ENCODE results near the gene THUMPD3.
A peak's percentile ranks its signal among the peaks of the same experiment; 100 is the strongest.

THUMPD3 gene, protein sequence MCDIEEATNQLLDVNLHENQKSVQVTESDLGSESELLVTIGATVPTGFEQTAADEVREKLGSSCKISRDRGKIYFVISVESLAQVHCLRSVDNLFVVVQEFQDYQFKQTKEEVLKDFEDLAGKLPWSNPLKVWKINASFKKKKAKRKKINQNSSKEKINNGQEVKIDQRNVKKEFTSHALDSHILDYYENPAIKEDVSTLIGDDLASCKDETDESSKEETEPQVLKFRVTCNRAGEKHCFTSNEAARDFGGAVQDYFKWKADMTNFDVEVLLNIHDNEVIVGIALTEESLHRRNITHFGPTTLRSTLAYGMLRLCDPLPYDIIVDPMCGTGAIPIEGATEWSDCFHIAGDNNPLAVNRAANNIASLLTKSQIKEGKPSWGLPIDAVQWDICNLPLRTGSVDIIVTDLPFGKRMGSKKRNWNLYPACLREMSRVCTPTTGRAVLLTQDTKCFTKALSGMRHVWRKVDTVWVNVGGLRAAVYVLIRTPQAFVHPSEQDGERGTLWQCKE

DNA sequence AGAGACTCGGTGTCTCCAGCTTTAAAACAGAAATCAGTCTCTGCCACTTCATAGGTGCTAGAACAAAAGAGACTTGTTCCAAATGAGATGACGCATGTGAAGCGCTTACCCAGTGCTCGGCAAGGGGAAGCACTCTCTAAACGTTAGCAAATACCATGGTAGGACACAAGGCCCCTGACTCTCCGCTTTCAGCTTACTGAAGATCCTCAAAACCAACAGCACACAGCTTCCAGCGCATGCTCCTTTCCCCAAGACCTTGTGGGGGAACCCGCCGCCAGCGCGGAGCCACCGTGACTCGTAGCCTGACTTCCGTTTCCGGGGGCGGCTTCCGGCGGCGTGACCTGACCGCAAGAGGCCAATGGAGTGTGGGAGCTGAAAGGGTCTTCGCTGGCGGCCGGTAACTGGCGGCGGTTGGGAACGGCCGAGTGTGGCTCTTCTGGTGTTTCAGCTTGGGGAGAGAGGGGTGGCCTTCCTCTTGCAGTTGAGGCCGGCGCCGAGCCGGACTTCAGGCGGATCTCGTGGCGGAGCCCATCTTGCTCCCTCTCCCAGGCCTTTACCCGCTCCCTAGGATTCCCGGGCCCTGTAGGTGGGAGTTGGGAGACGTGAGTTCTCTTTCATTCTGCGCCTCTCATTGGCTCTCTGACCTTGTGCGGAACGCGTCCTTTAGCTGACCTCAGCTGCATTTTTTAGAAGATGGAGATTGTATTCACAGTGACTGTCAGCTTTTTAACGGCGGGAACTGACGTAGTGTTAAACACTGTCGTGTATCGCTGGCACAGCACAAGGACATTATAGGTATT, at the start of gene THUMPD3:
Gene THUMPD3, plus strand, starts transcription at position 324 of the 800 bp plus-strand sequence. CDS start 2,015 bp downstream, outside the sequence.
- DNase-seq, result peak; percentile 80

DNA sequence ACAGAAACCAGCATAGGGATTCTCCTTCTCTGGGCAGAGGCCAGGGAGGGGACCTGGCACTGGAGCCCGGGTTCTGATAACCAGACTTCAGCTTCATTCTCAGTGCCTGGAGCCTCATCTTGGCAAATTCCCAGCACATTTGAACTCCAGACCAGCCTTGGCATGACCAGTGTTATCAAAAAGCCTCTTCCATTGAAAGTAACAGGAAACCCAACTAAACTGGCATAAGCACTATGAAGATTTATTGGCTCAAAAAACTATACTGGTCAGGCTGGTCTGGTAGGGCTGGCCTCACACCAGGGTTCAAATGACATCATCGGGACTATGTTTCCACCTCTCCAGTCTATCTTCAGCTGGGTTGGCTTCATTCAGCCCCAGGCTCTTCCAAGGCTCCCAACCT, 48.1 kb upstream of the THUMPD3 start:
- no peak for DNase-seq

DNA sequence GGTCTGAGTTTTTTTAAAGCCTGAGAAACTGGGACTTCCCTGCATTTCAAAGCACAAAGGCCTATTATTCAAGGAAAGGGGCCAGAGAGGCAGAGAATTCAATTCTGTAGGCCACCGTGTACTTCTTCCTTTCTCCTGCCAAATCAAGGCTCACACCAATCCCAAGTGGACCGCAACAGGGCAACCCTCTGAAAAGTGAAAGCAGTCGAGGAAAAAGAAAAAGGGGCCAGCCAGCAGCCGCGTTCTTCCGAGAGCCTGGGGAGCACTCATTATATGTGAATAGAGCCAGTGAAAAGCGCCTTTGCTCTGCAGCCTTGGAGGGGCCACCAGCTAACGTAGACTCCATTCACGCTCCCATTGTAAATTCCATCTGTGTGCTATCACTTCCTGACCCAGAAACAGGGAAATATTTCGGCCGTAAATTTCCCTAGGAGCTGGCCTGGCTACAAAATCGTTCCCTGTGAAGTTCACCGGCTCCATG, 45.9 kb upstream of the THUMPD3 start:
- no peak for DNase-seq

DNA sequence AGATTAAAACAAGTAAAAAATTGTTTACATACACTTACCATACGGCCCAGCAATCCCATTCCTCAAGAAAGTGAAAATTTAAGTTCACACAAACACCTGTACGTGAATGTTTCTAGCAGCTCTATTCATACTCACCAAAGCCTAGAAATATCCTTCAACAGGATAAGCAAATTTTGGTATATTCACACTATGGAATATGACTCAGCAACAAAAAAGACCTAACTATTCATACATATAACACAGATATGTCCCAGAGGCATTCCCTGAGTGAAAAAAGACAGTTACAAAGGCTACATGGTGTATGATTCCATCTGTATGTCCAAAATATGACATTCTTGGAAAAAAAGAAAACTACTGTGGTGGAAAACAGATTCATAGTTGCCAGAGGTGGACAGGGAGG, 40.1 kb upstream of the THUMPD3 start:
- no peak for DNase-seq

DNA sequence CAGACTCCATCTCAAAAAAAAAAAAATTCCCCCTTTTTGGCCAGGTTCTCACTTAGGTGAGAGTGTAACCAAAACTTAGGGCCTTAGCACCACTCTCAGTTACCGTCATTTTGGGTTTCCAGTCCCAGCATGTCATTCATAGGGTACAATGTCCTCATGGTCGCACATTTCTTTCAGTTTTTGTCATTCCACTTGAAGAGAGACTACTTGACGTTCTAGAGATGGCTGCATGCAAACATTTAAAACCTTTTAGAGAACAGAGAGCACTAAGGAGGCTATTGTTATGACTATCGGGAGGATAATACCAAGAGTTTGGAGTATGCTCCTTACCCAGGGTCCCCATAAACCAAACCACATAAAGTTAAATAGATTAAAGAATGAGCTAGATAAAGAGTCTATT, 37.9 kb upstream of the THUMPD3 start:
- DNase-seq, result no peak

DNA sequence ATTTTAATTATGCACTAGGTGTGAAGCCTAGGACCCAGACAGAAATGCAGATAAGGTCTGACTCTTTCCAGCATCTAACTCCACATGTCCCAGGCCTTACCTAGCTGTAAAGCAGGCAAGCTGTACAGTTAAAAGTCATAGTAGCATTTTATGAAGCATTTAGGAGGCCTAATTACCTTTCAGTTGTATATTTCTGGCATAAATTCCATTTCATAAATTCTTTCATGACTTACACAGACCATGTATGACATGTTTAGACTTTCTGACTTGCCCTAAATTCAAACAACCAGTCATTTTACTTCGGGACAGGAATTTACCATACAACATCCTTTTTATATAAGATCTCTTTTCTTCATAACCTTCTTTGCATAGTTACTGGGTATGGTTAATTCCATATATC, 35.3 kb upstream of the THUMPD3 start:
- DNase-seq, result no peak

DNA sequence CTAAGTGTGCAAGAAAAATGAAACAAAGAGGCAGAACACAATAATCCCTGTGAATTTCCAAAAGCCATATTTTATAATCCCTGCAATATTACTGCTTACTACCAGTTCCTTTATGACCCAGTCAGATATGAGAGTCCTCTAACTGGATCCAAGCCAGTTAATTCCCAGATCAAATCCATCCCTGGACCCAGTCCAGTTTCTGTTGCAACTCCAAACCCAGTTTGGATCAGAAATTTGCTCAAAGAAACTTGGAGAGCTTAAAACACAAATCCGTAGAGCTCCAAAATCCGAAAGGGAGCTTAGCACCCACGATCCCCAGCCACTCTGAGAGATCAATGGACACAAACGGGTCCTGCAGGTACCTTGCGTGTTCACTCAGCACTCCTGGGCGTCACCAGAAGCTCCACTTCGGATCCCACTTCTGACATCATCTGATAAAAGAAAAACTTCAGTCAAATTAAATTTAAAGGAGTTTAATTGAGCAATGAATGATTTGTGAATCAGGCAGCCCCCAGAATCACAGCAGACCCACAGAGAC, 32.6 kb upstream of the THUMPD3 start:
- no peak for DNase-seq

DNA sequence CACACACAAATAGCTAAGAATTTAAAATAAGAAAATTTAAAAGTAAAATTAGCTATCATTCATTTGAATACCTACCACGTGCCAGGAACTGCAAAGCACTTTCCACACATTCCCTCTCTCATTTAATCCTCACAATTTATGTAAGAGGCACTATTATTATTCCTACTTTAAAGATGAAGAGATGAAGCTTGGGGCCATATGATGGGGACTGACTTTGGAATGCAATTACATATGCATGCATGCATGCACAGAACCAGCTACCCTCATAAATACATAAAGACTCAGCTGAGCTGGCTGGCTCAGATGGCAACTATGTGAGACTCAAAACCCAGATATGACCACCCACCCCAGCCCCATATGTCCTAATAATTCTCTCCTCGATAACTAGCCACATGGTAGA, 31.7 kb upstream of the THUMPD3 start:
- DNase-seq, result no peak

DNA sequence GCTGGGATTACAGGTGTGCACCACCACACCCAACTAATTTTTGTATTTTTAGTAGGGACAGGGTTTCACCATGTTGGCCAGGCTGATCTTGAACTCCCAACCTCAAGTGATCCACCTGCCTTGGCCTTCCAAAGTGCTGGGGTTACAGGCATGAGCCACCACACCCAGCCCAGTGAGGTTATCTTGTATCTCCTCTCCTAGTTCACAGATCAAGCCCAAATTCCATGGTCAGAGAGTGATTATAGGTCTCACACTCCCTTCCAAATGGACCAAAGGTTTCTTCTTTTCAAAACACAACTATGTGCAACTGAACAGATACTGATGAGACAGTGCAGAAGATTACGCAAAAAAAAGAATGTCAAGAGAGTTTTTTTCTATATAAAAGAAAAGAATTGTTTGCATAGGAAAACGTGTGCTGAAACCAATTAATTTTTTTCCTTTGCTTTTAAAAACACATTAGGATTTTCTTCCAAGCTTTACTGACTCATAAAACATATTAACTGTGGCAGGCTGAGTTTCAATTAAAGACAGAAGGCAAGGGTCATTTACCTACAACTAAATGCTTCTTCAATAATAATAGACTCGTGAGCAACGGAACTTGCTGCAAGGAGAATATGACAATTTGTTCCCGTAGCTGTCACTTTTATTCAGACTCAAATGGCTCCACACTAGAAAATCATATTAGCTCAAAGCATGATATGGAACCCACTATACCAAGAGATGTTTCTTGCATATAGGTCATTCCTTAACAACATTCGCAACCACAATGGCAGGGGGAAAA, 30.4 kb upstream of the THUMPD3 start:
- no peak for DNase-seq

DNA sequence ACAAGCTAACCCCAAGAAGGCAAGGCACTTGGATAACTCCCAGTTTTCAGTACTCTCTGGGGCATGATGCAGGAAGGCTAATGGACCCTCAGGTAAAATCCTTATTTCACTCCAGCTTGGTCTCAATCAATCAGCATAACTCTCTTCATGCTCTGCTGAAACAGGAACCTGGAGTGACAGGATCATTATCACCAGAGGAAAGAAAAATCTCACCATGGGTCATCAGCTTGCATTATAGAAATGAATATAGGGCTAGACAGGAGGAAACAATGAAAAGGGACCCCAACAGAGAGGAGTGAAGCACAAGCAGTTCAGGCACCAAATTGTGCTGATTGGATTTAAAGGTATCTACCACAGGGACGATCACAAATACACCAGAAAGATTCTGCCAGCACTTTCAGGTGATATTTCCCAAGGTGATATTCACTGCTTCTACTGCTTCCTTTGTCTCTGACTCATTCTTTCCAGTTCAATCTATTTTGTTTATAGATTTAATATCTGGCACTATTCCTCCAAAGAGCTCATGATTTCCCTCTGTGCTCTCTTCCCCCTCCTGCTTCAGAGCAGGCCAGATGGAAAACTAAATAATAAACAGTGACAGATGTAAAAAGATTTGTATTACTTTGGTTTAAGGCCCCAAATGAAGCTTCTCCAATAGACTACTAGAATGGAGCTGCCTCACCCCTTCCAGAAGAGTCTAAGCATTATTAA, 22.9 kb upstream of the THUMPD3 start:
- DNase-seq, result no peak

DNA sequence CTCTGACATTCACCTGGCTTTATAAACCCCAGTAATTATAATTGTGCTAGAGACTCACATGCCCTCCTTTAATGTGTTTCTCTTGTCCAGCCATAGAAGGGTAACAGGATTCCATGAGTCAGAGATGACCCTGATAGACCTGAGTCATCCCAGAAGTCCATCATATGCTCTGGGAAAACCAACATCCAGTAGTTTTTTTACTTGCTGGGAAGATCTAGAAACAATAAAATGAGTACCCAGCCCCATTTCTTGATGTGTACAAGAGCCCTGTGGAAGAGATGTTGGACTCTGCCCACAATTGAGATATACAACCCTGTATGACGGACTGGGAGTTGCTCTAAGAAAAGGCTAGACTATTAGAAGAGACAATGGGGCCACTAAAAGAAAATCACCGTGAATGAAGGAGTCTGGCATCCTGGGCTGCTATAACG, 22.4 kb upstream of the THUMPD3 start:
- DNase-seq, result no peak

DNA sequence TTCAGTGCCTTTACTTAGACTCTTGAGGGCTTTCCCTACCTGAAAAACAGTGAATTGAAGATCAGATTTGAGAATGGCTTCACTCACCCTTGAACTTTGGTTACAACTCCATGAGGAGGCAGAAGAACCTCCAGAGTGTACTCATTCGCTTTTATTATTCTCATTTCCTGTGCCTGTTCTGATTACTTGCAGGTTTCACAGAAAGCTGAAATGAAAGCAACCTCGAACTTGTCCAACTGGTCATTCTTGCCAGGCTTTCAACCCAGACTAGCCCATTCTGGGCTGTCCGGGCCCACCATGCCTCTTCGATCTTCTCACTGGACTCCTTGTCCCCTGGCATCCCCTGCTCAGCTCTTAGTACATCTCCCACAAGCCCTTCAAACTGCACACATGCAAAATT, 20.2 kb upstream of the THUMPD3 start:
- no peak for DNase-seq

DNA sequence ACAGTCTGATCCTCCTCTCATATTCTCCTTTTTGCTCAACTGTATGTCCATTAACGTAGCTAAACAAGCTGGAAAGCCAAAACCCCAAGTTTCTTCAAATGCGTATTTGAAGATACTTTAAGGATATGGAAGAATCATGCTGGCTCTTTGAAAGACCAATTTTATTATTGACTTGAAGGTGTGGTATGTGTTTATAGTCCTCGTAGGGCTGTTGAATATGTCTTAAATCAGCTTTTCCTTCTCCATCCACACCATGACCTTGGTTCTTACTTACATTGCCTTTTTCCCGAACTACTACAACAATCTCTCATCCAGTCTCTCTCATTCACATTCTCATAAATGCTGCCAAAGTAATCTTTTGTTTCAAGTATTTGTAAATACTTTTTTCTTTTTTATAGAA, 19.7 kb upstream of the THUMPD3 start:
- no peak for DNase-seq

DNA sequence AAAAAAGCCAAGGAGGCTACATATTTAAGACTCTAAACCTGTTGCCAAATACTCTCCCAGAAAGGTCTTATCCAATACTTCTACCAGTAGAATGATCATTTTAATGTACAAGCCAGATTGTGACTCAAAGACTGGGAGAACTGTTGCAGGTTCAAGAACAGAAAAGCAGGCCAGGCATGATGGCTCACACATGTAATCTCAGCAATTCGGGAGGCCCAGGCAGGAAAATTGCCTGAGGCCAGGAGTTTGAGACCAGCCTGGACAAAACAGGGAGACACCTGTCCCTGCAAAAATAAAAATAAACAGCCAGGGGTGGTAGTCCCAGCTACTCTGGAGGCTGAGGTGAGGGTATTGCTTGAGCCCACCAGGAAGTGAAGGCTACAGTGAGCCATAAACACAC, 17.8 kb upstream of the THUMPD3 start:
- no peak for DNase-seq

DNA sequence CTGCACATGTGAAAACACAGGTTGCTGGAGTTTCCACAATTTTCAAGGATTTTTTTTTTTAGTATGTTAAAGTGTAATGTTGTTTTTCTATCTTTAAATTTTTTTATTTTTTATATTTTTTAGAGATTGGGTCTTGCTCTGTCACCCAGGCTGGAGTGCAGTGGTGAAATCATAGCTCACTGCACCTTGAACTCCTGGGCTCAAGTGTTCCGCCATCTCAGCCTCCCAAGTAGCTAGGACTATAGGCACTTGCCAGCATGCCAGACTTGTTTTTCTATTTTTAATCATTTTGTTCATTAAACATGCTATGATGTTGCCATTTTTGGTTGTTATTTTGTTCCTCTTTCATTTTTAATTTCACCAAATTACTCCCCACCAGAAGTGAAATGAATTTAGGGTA, 16.7 kb upstream of the THUMPD3 start:
- no peak for DNase-seq

DNA sequence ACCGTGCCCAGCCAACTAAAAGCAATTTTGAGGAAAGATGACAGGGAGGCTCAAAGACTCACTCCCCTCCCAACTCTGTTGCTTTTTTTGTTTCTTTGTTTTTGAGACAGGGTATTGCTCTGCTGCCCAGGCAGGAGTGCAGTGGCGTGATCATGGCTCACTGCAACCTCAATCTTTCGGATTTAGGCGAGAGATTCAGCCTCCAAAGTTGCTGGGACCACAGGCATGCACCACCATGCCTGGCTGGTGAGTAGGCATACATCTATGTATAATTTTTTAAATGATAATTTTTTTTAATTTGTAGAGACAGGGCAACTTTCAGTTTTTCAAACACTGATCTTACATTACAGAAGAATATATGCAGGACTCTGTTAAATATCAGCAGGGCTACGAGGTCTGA, 15.8 kb upstream of the THUMPD3 start:
- DNase-seq, result no peak

DNA sequence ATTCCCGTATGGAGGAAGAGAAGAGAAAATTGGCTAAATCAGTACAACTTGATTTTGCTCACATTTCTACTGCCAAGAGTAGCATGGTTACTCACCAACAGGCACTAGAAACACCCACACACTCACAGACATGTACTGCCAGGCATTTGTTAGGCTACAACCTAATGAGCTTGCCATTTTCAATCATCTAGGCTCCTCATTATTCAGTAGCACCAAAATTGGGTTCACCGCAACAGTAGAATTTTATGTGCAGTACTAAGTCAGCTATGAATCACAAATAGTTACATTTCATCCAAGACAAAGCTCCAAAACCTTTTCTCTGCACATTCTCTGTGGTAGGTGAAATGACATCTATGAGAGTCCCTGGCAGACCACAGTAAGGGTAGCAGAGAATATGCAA, 15.0 kb upstream of the THUMPD3 start:
- DNase-seq, result no peak

DNA sequence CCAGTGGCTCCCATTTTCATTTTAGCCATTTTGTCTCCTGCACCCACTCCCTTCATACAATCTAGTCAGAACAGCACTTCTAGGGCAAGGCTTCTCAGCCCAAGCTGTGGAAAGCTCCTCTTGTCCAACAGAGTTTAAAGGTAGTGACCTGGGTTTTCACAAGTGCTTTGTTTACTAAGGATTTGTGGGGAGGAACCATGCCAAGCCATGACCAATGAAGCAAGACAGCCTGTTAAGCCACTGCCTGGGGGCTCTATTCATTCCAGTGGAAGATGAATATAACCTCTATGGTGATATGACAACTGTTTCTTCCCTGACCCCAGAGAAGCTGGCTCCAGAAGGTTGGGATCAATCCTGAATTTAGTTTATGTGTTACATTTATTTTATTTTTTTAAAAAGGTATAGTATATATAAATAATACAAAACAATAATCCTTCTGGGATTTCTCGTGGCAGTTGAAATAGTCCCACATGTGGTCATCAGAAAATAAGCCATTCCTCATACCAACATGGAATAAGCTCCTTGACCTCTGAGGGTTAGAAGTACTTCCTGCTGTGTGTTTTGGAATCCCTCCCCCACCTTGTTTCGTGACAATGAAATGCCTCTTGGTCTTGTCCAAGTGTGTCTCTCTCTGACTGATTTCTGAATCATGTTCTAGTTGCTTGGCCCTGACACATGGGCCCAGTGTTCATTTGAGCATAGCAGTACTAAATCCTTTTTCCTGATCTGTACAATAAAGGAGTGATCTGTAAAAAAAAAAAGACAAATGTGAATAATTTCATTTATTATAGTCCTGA, 13.3 kb upstream of the THUMPD3 start:
- DNase-seq, result peak; percentile 43

DNA sequence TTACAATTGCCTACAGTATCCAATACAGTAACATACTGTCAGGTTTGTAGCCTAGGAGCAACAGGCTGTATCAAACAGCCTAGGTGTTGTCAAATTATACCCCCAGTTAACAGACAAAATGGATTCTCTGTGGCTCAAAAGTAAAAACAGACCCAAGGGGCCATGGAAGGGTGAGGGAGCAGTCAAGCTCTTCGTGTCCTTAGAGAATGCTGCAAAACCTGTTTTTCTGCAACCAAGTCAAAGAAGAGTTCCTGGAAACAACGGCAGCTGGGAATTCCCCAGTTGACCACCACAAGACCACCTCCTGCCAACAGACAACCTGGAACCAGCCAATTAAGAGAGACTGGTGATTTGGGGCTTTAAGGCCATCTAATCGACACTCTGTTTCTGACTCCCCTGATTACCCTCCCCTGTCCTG, 11.1 kb upstream of the THUMPD3 start:
- DNase-seq, result no peak

DNA sequence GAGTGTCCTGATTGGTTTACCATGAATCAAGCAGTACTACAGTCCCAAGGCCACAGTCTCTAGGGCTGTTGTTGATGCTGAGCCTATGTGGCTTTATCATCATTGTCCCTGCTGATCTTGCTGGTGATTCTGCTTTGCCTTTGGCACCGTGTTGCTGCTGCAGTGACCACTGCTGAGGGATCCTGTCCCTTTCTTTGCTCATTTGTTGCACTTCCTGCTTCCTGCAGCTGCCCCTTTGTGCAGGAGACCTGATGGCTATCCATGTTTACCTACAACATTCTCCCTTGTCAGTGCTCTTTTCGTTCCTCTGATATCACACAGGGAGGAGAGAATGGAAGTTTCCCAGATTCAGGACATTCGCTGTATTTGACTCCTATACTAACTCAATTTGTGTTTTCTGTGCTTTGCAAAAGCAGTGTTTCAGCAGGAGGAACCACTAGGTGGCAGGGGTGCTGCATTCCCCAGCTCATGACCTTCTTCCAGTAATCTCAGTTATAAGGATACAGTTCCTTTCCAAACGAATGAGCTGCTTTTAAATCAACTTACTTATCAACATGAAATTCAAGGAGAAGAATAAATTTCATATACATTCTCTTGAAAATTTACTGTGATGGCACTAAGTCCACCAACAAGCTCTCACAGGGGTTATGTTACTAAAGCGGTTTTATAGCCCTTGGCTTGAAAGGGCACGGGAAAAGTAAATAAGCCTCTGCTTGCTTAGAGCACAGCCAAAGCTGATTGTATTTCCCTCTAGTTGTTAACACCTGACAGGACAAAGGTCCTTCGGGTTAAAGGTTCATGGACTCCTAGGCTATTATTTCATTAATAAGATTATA, 9.7 kb upstream of the THUMPD3 start:
- no peak for DNase-seq

All from DMS79 (cell line).